OCI-LY1 (cell line): Measurements from ENCODE around the gene SFT2D1.

Experiments used
- EZH2 ChIP-seq: fragments of 200-600 bp; sonication (generic), shearing (Covaris generic); IDR thresholded peaks from 2 replicates; pipeline ENCODE4 v1.8.0; 2017; ENCODE audit warnings: borderline replicate concordance, mixed run types, mild to moderate bottlenecking, antibody characterized with exemption, low read length, moderate library complexity, mixed read lengths
- TF ChIP-seq, protein P1 (sequence below): fragments of 200-600 bp; sonication (generic), shearing (Covaris generic); IDR thresholded peaks from 2 replicates; pipeline ENCODE4 v1.5.1; 2017; ENCODE audit warnings: mild to moderate bottlenecking, antibody characterized with exemption, low read length, moderate library complexity, mixed read lengths

DNA sequence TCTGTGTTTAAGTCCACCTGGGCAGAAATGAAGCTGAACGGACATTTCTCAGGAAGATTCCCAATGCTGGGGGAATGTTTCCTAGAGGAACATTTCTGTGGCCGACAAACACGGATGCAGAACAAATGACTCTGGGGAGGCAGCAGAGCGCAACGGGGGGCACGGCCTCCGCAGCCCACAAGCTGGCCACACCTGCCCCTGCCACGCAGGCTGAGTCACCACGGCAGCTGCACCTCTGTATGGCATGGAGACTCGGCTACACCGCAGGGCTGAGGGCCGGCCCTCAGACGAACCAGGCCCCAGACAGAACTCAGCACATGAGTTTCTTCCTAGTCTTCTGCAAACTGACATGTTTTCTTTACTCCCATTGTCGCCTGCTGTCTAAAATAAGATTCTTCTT, 24.1 kb downstream of the SFT2D1 start:
- TF ChIP-seq EZH2: no peak
- TF ChIP-seq, protein P1, sequence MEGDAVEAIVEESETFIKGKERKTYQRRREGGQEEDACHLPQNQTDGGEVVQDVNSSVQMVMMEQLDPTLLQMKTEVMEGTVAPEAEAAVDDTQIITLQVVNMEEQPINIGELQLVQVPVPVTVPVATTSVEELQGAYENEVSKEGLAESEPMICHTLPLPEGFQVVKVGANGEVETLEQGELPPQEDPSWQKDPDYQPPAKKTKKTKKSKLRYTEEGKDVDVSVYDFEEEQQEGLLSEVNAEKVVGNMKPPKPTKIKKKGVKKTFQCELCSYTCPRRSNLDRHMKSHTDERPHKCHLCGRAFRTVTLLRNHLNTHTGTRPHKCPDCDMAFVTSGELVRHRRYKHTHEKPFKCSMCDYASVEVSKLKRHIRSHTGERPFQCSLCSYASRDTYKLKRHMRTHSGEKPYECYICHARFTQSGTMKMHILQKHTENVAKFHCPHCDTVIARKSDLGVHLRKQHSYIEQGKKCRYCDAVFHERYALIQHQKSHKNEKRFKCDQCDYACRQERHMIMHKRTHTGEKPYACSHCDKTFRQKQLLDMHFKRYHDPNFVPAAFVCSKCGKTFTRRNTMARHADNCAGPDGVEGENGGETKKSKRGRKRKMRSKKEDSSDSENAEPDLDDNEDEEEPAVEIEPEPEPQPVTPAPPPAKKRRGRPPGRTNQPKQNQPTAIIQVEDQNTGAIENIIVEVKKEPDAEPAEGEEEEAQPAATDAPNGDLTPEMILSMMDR: no peak
